Skin of body (tissue), 2 donors: ENCODE data around the gene UBXN2A. TPM values are rescaled to one million over a fixed set of nuclear protein-coding genes. Genes with fewer than 3 reads are reported as not detected.
"Not testable (repeated sequence)": the region's sequence is repeated elsewhere in the genome, so short reads cannot be mapped to it uniquely, and the experiment has no call there.

Experiments used
- DNase-seq: peaks from one replicate; lab custom pipeline; 2025; lab: John Stamatoyannopoulos, UW
- total RNA-seq: library from RNA; depleted of rRNA; stranded (reverse); fragments of >200 nt; gene quantifications from one replicate; pipeline ENCODE4 v1.2.3, GENCODE V29; 2014

Gene UBXN2A
- total RNA-seq, 1 donor from 2014 or later: 18.8 TPM

GRCh38 chr2:24011250-24012104 lies 71.2 kb downstream of the UBXN2A start:
- DNase-seq: no peak

DNA sequence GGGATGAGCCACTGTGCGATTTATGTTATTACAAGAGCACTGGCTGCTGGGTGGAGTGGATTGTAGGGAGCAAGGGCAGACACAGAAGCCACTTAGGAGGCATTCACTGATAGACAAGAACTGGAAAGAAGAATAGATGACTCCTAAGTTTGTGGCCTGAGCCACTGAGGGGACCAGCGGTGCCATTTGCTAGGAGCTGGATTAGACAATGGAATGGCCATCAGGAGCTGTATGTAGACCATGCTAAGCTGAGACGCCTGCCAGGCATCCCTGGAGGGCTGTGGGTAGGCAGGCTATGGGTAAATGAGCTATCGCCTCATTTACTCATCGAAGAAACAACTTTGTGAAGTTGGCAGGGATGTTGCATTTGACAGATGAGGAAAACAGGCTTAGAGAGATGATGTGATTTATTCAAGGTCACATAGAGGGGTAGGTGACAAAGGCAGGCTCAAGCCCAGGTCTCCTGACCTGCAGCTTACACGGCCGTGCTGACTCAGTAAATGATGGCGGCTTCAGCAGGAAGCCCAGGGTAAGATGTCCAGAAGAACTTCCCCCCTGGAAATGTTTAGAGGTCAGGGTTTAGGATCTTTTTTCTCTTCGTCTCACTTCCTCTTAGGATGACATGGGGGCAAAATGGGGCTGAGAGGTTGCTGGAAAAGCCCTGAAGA lies 72.4 kb downstream of the UBXN2A start:
- DNase-seq: no peak

GRCh38 chr2:24014902-24015301 lies 74.6 kb downstream of the UBXN2A start:
- DNase-seq: not testable (repeated sequence)

GRCh38 chr2:24015562-24016375 lies 75.5 kb downstream of the UBXN2A start:
- no peak for DNase-seq

GRCh38 chr2:24016376-24016761 lies 76.1 kb downstream of the UBXN2A start:
- no peak for DNase-seq

DNA sequence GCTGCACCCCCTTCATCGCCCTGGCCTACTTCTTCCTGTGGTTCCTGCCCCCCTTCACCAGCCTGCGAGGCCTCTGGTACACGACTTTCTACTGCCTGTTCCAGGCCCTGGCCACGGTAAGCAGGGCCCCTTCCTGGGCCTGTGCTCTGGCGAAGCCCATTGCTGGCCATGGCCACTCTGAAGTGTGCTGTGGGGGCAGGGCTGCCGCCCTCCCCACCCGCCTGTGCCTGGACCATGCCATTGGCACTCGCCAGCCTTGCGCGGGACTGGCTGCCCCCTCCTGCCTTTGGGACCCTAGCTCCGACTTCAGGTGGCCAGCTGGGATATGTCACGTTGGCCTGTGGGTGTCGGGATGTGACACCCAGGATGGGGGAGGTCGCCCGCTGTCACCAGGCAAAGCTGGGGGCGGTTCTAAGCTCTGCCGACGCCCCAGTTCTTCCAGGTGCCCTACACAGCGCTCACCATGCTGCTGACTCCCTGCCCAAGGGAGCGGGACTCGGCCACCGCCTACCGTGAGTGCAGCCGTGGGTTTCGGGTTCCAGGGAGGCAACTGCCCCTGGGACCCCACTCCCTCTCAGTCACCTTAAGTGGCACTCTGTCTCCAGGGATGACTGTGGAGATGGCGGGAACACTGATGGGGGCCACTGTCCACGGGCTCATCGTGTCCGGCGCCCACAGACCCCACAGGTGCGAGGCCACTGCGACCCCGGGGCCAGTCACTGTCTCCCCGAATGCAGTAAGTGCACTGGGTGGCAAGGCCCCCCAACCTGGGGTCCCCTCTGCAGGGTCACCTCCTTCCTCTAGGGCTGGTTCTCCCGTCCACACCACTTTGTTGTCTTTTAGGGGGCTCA lies 76.8 kb downstream of the UBXN2A start:
- DNase-seq: no peak

DNA sequence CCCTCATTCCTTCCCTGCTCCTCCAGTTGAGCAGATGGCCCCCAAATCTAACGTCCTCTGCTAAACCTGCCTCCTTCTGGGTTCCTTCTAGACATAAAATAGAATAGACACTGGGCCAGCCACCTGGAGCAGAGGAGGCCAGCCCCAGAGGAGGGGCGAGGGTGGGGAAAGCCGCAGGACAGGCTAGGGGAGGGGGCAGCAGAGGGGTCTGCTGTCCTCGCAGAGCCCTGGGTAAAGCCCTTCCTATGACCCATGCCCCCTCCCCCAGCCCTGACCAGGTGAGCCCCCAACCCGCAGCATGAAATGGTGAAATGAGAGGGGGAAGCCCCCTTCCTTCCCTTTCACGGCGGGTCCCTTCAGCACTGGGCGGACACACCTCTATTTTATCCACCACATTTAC lies 77.4 kb downstream of the UBXN2A start:
- no peak for DNase-seq

- DNase-seq: no peak
Measured at GRCh38 chr2:24018241-24018640, 78.0 kb downstream of the UBXN2A start.

DNA sequence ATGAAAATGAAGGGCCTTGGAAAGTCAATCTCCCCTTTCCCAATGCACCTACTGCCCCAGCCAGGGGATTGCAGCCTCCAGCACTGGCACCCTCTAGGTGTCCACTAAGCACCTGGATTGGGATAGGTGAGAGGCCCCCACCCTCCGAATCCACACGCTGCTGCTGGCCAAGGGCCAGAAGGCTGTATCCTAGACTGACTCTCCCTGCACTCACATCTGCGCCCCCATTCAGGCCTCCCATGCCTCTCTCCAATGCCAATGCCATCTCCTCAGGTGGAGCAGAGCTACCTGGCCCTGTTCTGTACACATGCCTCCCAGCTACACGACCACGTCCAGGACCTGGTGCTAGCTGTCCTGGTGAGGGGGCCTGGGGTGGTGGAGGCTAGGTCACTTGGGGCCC lies 79.5 kb downstream of the UBXN2A start:
- DNase-seq: no peak

GRCh38 chr2:24020244-24020643 lies 80.0 kb downstream of the UBXN2A start:
- no peak for DNase-seq

- no peak for DNase-seq
Measured at GRCh38 chr2:24021122-24021998, 81.1 kb downstream of the UBXN2A start.

DNA sequence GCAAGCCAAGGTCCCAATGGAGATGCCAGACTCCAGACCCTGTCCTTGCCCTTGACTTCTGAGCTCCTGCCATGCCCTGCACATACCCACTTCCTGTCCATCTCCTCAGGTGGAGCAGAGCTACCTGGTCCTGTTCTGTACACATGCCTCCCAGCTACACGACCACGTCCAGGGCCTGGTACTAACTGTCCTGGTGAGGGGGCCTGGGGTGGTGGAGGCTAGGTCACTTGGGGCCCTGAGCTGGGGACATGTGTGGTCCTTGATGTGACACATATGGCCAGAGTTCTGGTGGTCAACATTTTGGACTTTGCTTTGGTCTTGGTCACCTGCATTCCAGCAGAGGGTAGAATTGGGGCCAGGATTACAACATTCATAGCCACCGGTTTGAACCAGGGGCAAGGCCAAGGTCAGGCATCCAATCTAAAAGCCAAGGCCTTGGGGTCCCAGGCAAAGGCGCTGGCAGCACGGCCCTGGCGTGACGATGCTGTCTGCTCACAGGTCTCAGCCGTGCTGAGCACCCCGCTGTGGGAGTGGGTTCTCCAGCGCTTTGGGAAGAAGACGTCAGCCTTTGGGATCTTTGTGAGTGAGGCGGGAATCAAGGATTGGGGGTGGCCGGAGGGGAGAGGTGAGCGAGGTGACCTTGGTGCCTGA lies 82.2 kb downstream of the UBXN2A start:
- DNase-seq: no peak

DNA sequence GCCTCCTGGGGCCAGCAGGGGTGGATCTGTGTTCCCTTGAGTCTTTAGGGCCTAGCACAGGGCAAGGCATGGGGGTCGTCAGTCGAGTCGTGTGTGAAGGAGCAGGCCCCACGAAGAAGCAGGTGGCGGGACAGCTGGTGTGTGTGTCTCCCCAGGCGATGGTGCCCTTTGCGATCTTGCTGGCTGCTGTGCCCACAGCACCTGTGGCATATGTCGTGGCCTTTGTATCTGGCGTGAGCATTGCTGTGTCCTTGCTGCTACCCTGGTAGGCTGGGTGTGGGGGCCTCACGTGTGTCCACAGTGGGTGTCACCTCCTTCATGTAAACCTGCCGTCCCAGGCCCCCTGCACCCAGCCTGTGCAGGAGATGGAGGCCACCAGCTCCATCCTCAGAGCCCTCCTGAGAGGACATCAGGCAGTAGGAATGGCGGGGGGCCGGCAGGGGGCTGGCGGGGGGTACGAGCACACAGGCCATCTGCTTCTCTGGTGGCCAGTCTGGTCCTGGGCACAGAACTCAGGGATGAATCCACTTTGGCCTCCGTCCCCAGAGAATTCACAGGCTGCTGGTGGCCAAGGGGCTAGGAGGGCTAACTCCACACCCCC lies 82.8 kb downstream of the UBXN2A start:
- DNase-seq: no peak

DNA sequence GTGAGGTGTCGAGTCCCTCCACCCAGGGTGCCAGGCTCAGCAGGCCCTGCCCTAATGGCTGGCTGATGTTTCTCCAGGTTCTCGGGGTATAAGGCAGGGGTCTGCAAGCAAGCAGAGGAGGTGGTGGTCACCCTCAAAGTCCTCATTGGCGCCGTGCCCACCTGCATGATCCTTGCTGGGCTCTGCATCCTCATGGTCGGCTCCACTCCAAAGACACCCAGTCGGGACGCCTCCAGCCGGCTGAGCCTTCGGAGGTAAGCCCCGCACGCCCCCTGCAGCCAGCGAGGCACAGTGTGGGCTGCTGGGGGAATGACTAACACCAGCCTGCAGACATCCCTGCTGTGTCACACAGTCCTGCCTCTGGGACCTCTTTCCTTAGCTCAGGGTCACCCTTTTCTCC lies 83.8 kb downstream of the UBXN2A start:
- DNase-seq: no peak

GRCh38 chr2:24024996-24025663 lies 84.9 kb downstream of the UBXN2A start:
- DNase-seq: no peak

GRCh38 chr2:24026233-24026632 lies 86.0 kb downstream of the UBXN2A start:
- DNase-seq: no peak

DNA sequence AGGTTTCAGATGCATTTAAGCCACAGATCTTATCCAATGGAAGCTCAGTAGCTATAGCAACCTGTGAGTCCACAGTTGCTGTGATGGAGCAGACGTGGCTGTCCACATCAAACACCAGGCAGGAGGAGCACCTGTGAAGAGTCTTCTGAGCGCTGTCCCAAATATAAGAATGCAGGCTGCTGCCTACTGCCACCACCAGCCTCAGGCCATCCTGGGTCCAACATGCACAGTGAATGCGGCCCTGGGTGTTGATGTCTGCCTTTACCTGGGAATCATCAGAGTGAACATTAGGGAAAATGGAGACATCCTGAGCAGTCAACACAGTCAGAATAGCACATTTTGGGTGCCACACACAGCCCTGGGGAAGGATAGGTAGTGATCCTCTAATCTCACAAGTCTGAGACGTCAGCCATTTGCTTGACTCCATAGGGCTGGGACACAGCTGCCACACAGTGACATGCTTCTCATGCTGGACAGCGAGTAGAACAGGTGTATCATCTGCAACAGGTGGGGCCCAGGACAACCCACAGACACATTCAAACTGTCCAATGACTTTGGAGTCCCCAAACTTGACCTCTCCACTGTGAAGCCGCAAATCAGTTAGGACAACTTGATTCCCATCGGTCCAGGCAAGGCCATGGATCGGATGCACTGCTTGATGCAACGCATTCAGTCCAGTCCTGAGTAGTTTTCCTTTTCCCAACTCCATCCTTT lies 98.7 kb downstream of the UBXN2A start:
- DNase-seq: no peak

DNA sequence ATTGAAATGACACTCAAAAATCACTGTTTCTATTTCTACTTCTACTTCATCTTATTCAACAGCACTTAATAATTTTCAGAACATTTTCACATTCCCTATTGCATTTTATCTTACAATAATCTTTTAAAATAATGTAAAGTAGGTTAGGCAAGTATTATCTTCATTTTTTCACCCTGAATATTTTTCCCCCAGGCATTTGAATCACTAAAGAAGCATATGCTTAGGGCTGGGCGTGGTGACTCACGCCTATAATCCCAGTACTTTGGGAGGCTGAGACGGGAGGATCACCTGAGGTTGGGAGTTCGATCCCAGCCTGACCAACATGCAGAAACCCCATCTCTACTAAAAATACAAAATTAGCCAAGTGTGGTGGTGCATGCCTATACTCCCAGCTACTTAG lies 100.2 kb downstream of the UBXN2A start:
- no peak for DNase-seq
